ENCODE results near the gene RAB27A. TPM values are rescaled to one million over a fixed set of nuclear protein-coding genes. Genes with fewer than 3 reads are reported as not detected.

The RAB27A gene
- total and polyA plus RNA-seq, 9 of the 15 experiments (the other 6 are each of a cell fraction or from before 2014, with no cell fraction given): 31.5 to 171 (median 80.4) TPM

- peaks cover 68% of the 10 kb centered on the region for H3K79me2 ChIP-seq (ENCODE audit: control insufficient read depth, insufficient read depth, low read length)
- H2AFZ ChIP-seq (ENCODE audit: low read depth, low read length): no peak overlapping the region
- in situ Hi-C loops (cut with MboI) (no loop called here), intact Hi-C loops (cut with micrococcal nuclease) (no loop called here)
- no peaks in the 10 kb centered on the region for H3K9me1 ChIP-seq (ENCODE audit: control insufficient read depth, insufficient read depth, low read length)
- ChIA-PET POLR2A (interaction anchor here (1.1 to 1.9 kb wide), 3 partner anchors 17 to 28 kb away, joined by 3 to 7 read pairs (median 5); no protein-coding TSS in a partner anchor), CTCF (ENCODE audit: low intra/inter-chr PET ratio) (no interaction called here)
- H3K36me3 ChIP-seq (ENCODE audit: control insufficient read depth, insufficient read depth, low read length): peaks cover 33% of the 10 kb centered on the region
- 52% methylated on average over 2 of the region's 2 CpGs for WGBS (ENCODE audit: insufficient coverage, low coverage, missing lambda C conversion rate)
- no peak overlapping the region for H3K9ac ChIP-seq (ENCODE audit: insufficient read depth in 1 of 2, low read depth in 2 of 2, low read length in 2 of 2)
- H3K4me3 ChIP-seq: no peak overlapping the region
- H3K4me2 ChIP-seq (ENCODE audit: insufficient read depth, low read length): no peak overlapping the region
- BruUV-seq (replicated peaks): no TSS peak
- ATAC-seq (no peak; the same call in 2 of the 3 replicates), FAIRE-seq (no peak), DNase-seq (ENCODE audit: extremely low read depth in 1 of 4, low spot score in 3 of 4) (no peak)
- H3K9me3 ChIP-seq (replicated peaks; ENCODE audit: control insufficient read depth, insufficient read depth, low read depth, low read length): no peaks in the 10 kb centered on the region
- peaks cover 8 to 47% of the 10 kb centered on the region in 2 experiments; a peak in 4 of 5 replicates for H3K4me1 ChIP-seq (replicated peaks in 1 of 2; ENCODE audit: control insufficient read depth in 2 of 2, insufficient read depth in 2 of 2, low read length in 2 of 2)
- H4K20me1 ChIP-seq (replicated peaks; ENCODE audit: control insufficient read depth, insufficient read depth, low read length): no peaks in the 10 kb centered on the region
- no peaks in the 10 kb centered on the region for H3K27me3 ChIP-seq (ENCODE audit: control insufficient read depth in 2 of 2, insufficient read depth in 2 of 2, low read length in 2 of 2)
- H3K27ac ChIP-seq (ENCODE audit: extremely low read depth, low read depth, low read length): 0 out of 3 replicates have a peak overlapping the region, but pooled peaks have one; percentile 1
- TF ChIP-seq ZNF232 (CRISPR knock-in tag; IDR thresholded peaks at IDR 0.05) (no peak), MBD1 (CRISPR knock-in tag; IDR thresholded peaks at IDR 0.05) (no peak), POLR2H (tag; IDR thresholded peaks at IDR 0.05; ENCODE audit: low read depth) (0 out of 2 replicates have a peak, but pooled peaks have one; percentile 27), ZNF24 (IDR thresholded peaks at IDR 0.05) (0 out of 2 replicates have a peak, but pooled peaks have one; percentile 22), SRSF1 (IDR thresholded peaks at IDR 0.05; ENCODE audit: low read depth, low read length) (no peak), PHF20 (IDR thresholded peaks at IDR 0.05; ENCODE audit: partially characterized antibody) (no peak), RBFOX2 (IDR thresholded peaks at IDR 0.05; ENCODE audit: low read depth, low read length) (no peak), ZNF584 (CRISPR knock-in tag; IDR thresholded peaks at IDR 0.05; ENCODE audit: low read depth) (peak; percentile 26; the same call in 1 of the 2 replicates), ESRRA (IDR thresholded peaks at IDR 0.05; ENCODE audit: borderline replicate concordance, low read depth) (no peak), TFAM (CRISPR knock-in tag; conservative IDR thresholded peaks at IDR 0.05) (no peak), TRIM24 (IDR thresholded peaks at IDR 0.05) (peak; percentile 86 to 93; a peak in 3 of 4 replicates), SIN3A (IDR thresholded peaks at IDR 0.05; ENCODE audit: borderline replicate concordance in 2 of 2, control insufficient read depth in 1 of 2, low read depth in 2 of 2, low read length in 2 of 2) (no peak), ZNF316 (IDR thresholded peaks at IDR 0.05) (no peak), PHF8 (IDR thresholded peaks at IDR 0.05; ENCODE audit: borderline replicate concordance, low read length) (no peak)
Measured at GRCh38 chr15:55250392-55250791, 39.2 kb downstream of the RAB27A start.
